ENCODE results near the gene COMMD10. TPM values are rescaled to one million over a fixed set of nuclear protein-coding genes. Genes with fewer than 3 reads are reported as not detected.

The COMMD10 gene
- total and polyA plus RNA-seq, 10 donors, result 16.6 to 55.4 (median 42.9) TPM

DNA sequence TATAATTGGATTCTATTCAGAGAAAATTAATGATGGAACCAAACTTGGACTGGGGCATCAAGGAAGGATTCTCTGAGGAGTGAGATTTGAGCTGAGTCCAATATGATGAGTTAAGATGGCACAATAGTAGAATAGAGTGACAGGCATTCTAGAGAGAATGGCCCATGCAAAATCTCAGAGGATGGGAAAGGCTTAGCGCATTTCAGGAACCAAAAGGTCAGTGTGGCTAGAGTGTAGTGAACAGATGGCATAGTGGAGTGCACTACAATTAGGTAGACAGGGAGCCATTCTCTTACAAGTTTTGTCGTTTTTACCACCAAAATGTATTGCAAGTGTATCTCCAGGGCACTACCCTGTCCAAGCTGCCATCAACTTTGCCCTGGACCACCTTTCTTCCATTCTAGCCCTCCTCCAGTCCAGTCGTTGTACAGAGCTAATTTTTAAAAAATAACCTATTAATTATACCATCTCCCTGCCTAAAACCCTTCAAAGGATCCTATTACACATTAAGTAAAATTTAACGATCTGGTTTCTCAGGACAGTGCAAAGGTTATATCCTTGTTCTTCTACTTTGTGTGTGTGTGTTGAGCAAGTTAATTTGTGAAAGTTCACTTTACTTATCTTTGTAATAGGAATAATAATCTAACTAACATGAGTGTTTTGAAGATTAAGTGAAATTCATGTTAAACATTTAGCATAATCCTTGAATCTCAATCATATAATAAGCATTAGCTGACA, 211.7 kb downstream of the COMMD10 start:
- H3K27me3 ChIP-seq (replicated peaks in 1 of 7), result no peaks in the 10 kb centered on the region
- TF ChIP-seq, protein P1, sequence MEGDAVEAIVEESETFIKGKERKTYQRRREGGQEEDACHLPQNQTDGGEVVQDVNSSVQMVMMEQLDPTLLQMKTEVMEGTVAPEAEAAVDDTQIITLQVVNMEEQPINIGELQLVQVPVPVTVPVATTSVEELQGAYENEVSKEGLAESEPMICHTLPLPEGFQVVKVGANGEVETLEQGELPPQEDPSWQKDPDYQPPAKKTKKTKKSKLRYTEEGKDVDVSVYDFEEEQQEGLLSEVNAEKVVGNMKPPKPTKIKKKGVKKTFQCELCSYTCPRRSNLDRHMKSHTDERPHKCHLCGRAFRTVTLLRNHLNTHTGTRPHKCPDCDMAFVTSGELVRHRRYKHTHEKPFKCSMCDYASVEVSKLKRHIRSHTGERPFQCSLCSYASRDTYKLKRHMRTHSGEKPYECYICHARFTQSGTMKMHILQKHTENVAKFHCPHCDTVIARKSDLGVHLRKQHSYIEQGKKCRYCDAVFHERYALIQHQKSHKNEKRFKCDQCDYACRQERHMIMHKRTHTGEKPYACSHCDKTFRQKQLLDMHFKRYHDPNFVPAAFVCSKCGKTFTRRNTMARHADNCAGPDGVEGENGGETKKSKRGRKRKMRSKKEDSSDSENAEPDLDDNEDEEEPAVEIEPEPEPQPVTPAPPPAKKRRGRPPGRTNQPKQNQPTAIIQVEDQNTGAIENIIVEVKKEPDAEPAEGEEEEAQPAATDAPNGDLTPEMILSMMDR (IDR thresholded peaks at IDR 0.05 in 8 of 11, conservative IDR thresholded peaks at IDR 0.05 in 3 of 11), result no peak
- TF ChIP-seq POLR2A (IDR thresholded peaks at IDR 0.05) (no peak), POLR2AphosphoS5 (IDR thresholded peaks at IDR 0.05) (no peak)
- H3K4me1 ChIP-seq, result no peaks in the 10 kb centered on the region
- 91 to 97% (median 93%) methylated on average over 4 of the region's 4 CpGs for WGBS, 5 donors
- no peak overlapping the region for H3K4me3 ChIP-seq
- H3K27ac ChIP-seq, result no peak overlapping the region
- peaks cover 0 to 34% (median 30%) of the 10 kb centered on the region in 8 donors for H3K9me3 ChIP-seq
- DNase-seq, result no peak
- intact Hi-C loops (cut with DNase I; ENCODE audit: low total_unique reads), result no loop called here
- H3K36me3 ChIP-seq, result peaks cover 0 to 97% (median 35%) of the 10 kb centered on the region in 6 donors

DNA sequence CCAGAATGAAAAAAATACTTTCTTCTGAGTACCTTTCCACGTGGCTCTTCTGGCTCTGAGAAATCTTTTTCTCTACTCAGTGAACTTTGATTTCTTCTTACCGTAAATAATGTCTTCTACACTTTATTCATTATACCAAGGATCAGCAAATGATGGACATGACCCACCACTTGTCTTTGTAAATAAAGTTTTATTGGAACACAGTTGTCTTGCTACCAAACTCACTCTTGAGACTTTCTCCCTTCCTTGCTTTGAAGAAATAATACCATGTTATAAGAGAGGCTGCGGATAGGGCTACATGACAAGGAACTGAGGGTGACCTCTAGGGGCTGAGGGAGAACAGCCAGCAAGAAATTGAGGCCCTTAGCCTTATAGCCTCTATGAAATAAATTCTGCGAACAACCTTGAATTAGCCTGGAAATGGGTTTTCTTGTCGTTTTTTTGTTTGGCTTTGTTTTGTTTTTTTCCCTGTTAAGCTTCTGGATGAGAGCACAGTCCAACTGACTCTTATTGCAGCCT, 212.5 kb downstream of the COMMD10 start:
- no peak for DNase-seq
- H3K27me3 ChIP-seq (replicated peaks in 1 of 7), result no peaks in the 10 kb centered on the region
- no peak overlapping the region for H3K27ac ChIP-seq
- H3K36me3 ChIP-seq, result peaks cover 0 to 97% (median 35%) of the 10 kb centered on the region in 6 donors
- TF ChIP-seq, protein P1 (IDR thresholded peaks at IDR 0.05 in 8 of 11, conservative IDR thresholded peaks at IDR 0.05 in 3 of 11), result no peak
- no peak for TF ChIP-seq POLR2AphosphoS5 (IDR thresholded peaks at IDR 0.05)
- no peak for TF ChIP-seq POLR2A (IDR thresholded peaks at IDR 0.05)
- H3K4me1 ChIP-seq, result no peaks in the 10 kb centered on the region
- WGBS, 5 donors, result 90 to 95% (median 93%) methylated on average over 5 of the region's 5 CpGs
- peaks cover 0 to 34% (median 30%) of the 10 kb centered on the region in 8 donors for H3K9me3 ChIP-seq
- intact Hi-C loops (cut with DNase I; ENCODE audit: low total_unique reads), result no loop called here
- H3K4me3 ChIP-seq, result no peak overlapping the region

DNA sequence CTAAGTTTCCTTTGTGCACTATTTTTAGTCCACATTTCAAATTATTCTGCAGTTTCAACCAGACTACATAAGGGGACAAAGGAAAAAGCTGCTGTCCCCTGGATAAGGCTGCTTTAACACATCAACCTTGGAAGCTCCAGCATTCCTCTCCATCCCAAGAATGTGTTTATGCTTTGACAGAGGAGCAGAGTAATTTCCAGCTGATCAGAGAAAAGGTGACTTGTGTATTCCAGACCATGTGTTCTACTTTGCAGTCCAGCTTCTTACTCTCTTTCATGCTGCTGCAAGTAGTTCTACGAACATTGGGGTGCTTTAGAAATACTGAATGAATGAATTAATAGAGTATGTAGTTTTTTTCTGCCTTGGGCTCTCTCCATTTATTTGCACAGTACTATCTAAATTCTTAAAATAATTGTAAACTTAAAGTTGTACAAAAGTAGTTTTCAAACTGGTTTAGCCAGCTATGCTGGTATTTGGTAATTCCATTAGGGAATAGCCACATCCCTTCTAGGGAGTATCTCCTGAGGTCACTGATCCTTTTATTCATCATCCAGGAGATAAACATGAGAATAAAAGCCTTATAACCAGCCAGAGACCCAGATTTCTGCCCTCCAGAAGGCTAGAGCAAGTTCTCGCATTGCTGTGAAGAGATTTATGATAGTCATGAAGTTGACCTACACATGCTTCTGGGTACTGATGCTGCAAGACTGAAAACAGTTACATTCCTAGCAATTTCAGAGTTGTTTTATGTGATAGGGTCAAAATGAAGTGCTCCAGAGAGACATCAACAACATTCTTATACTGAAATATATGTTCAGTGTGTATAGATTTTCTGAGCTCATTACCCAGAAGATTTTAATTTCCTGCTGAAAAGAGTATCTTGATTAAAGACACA, 215.2 kb downstream of the COMMD10 start:
- Histone ChIP-seq H3K4me3 (no peak overlapping the region), H3K9me3 (peaks cover 0 to 42% (median 34%) of the 10 kb centered on the region in 8 donors), H3K36me3 (peaks cover 0 to 98% (median 46%) of the 10 kb centered on the region in 6 donors), H3K4me1 (no peaks in the 10 kb centered on the region), H3K27me3 (replicated peaks in 1 of 7) (no peaks in the 10 kb centered on the region), H3K27ac (no peak overlapping the region)
- intact Hi-C loops (cut with DNase I; ENCODE audit: low total_unique reads), result no loop called here
- 89 to 99% (median 97%) methylated on average over 2 of the region's 2 CpGs for WGBS, 5 donors
- TF ChIP-seq, protein P1 (IDR thresholded peaks at IDR 0.05 in 8 of 11, conservative IDR thresholded peaks at IDR 0.05 in 3 of 11), result no peak
- TF ChIP-seq POLR2A (IDR thresholded peaks at IDR 0.05), result no peak
- DNase-seq, result no peak
